PFSK-1 (cell line): Measurements from ENCODE around the gene PKMYT1.

Experiments
- POLR2AphosphoS5 ChIP-seq: IDR thresholded peaks from 2 replicates; pipeline ENCODE4 v1.6.1; 2012; ENCODE audit warnings: low read depth, mild to moderate bottlenecking, control low read depth, low read length, moderate library complexity
- TAF1 ChIP-seq: IDR thresholded peaks from 2 replicates; pipeline ENCODE4 v1.6.1; 2012; ENCODE audit warnings: low read length, control low read depth, borderline replicate concordance; ENCODE audit not compliant: insufficient read depth

- no peak for TF ChIP-seq POLR2AphosphoS5
- no peak for TF ChIP-seq TAF1
Measured at GRCh38 chr16:3004781-3005284, 24.6 kb upstream of the PKMYT1 start.
